GM23338 (cell line): ENCODE results near the gene RPL32. TPM values are rescaled to one million over a fixed set of nuclear protein-coding genes. Genes with fewer than 3 reads are reported as not detected.

Source experiments
- ATAC-seq: fragments of 200-7000 bp; cut with Tn5 transposase; 3 replicates; pipeline ENCODE4 v1.9.1; 2020
- DNase-seq: peaks from one replicate; pipeline ENCODE4 v3.0.0-alpha.2; 2015; ENCODE audit warnings: low spot score
- H2AFZ ChIP-seq: fragments of 200-600 bp; sonication (generic); 2 replicates; pipeline ENCODE4 v1.8.0; 2016; ENCODE audit warnings: antibody characterized with exemption, mild to moderate bottlenecking, moderate library complexity
- H3F3A ChIP-seq: fragments of 200-600 bp; sonication (generic); replicated peaks from 2 replicates; pipeline ENCODE4 v1.8.0; 2017; ENCODE audit warnings: antibody characterized with exemption, mixed run types, low read depth
- H3K27ac ChIP-seq: fragments of 200-600 bp; sonication (generic); 2 replicates; pipeline ENCODE4 v1.6.1; 2016; ENCODE audit warnings: low read depth
- H3K27me3 ChIP-seq: fragments of 200-600 bp; sonication (generic); 2 replicates; pipeline ENCODE4 v1.8.0; 2016; ENCODE audit warnings: mild to moderate bottlenecking, mixed run types, moderate library complexity; ENCODE audit not compliant: insufficient read depth
- H3K36me3 ChIP-seq: fragments of 200-600 bp; sonication (generic); 2 replicates; pipeline ENCODE4 v1.8.0; 2016; ENCODE audit warnings: mild to moderate bottlenecking; ENCODE audit not compliant: insufficient read depth
- H3K4me1 ChIP-seq: fragments of 200-600 bp; sonication (generic); 2 replicates; pipeline ENCODE4 v1.8.0; 2016; ENCODE audit warnings: mild to moderate bottlenecking, moderate library complexity; ENCODE audit not compliant: insufficient read depth
- H3K4me2 ChIP-seq: fragments of 200-600 bp; sonication (generic); 2 replicates; pipeline ENCODE4 v1.7.1; 2017; ENCODE audit warnings: mixed run types
- H3K4me3 ChIP-seq: fragments of 200-600 bp; sonication (generic); 2 replicates; pipeline ENCODE4 v1.6.1; 2016; ENCODE audit warnings: mixed run types
- H3K79me2 ChIP-seq: fragments of 200-600 bp; sonication (generic); replicated peaks from 2 replicates; pipeline ENCODE4 v1.8.0; 2017; ENCODE audit warnings: mild to moderate bottlenecking; ENCODE audit not compliant: insufficient read depth
- H3K9me2 ChIP-seq: fragments of 200-600 bp; sonication (generic); 2 replicates; pipeline ENCODE4 v1.8.0; 2017; ENCODE audit not compliant: insufficient read depth
- H4K20me1 ChIP-seq: fragments of 200-600 bp; sonication (generic); replicated peaks from 2 replicates; pipeline ENCODE4 v1.8.0; 2017; ENCODE audit warnings: mild to moderate bottlenecking; ENCODE audit not compliant: insufficient read depth
- H3K27ac Mint-ChIP-seq: 2 replicates; pipeline ENCODE4 v1.8.0; 2020; ENCODE audit warnings: inconsistent platforms, mild to moderate bottlenecking, moderate library complexity, mixed read lengths
- H3K27me3 Mint-ChIP-seq: 3 replicates; pipeline ENCODE4 v1.8.0; 2022; ENCODE audit warnings: low read depth, mild to moderate bottlenecking, moderate library complexity, mixed read lengths, inconsistent platforms; ENCODE audit not compliant: insufficient read depth, poor library complexity
- H3K36me3 Mint-ChIP-seq: 3 replicates; pipeline ENCODE4 v1.8.0; 2021; ENCODE audit warnings: low read depth, mild to moderate bottlenecking, inconsistent platforms, moderate library complexity, mixed read lengths
- H3K4me1 Mint-ChIP-seq: 3 replicates; pipeline ENCODE4 v1.8.0; 2020; ENCODE audit warnings: mild to moderate bottlenecking, inconsistent platforms, mixed read lengths
- H3K4me3 Mint-ChIP-seq: 3 replicates; pipeline ENCODE4 v1.8.0; 2021; ENCODE audit warnings: moderate library complexity, mild to moderate bottlenecking, inconsistent platforms, mixed read lengths
- H3K9me3 Mint-ChIP-seq: 3 replicates; pipeline ENCODE4 v1.8.0; 2020; ENCODE audit warnings: moderate library complexity, mild to moderate bottlenecking, inconsistent platforms, mixed read lengths
- CREB1 ChIP-seq: fragments of 250-450 bp; sonication (Bioruptor Pico); IDR thresholded peaks from 2 replicates; pipeline ENCODE4 v1.5.0; 2020; ENCODE audit warnings: low read depth, mild to moderate bottlenecking, moderate library complexity
- EZH2phosphoT487 ChIP-seq: fragments of 200-600 bp; sonication (generic); IDR thresholded peaks from one replicate; pipeline ENCODE4 v1.8.1; 2018; ENCODE audit warnings: antibody characterized with exemption; ENCODE audit not compliant: unreplicated experiment
- JUNB ChIP-seq: IDR thresholded peaks from one replicate; pipeline ENCODE4 v1.6.1; 2016; ENCODE audit warnings: antibody characterized with exemption; ENCODE audit not compliant: unreplicated experiment
- POLR2AphosphoS5 ChIP-seq: IDR thresholded peaks from 2 replicates; pipeline ENCODE4 v1.6.1; 2016; ENCODE audit warnings: antibody characterized with exemption, low read depth
- STAT1 ChIP-seq: IDR thresholded peaks from one replicate; pipeline ENCODE4 v1.6.1; 2016; ENCODE audit warnings: antibody characterized with exemption; ENCODE audit not compliant: unreplicated experiment
- ZNF114 ChIP-seq: fragments of 250-450 bp; sonication (Bioruptor Pico); IDR thresholded peaks from 2 replicates; pipeline ENCODE4 v1.5.0; 2020; ENCODE audit warnings: mild to moderate bottlenecking, moderate library complexity
- polyA plus RNA-seq: library from polyadenylated mRNA; unstranded; fragments of >200 nt; fragmentation: Nextera tagmentation; extraction: Ambion mirVana; gene quantifications from 2 replicates; pipeline ENCODE4 v1.2.1, GENCODE V29; 2016
- total RNA-seq: library from RNA; depleted of rRNA; stranded (reverse); fragments of >200 nt; shearing (Covaris generic); gene quantifications from 2 replicates; pipeline ENCODE4 v1.2.3, GENCODE V29; 2014
- TF ChIP-seq, protein P1 (sequence below): IDR thresholded peaks from 2 replicates; pipeline ENCODE4 v1.6.1; 2016; ENCODE audit warnings: antibody characterized with exemption
- TF ChIP-seq, protein P2 (sequence below): IDR thresholded peaks from one replicate; pipeline ENCODE4 v1.6.1; 2018; ENCODE audit warnings: antibody characterized with exemption; ENCODE audit not compliant: unreplicated experiment
- TF ChIP-seq, protein P3 (sequence below): fragments of 250-450 bp; sonication (Bioruptor Pico); IDR thresholded peaks from 2 replicates; pipeline ENCODE4 v1.5.0; 2020; ENCODE audit warnings: mild to moderate bottlenecking, moderate library complexity

RPL32 gene
- total and polyA plus RNA-seq, 2 experiments from 2014 or later: 561 to 2,550 TPM

DNA sequence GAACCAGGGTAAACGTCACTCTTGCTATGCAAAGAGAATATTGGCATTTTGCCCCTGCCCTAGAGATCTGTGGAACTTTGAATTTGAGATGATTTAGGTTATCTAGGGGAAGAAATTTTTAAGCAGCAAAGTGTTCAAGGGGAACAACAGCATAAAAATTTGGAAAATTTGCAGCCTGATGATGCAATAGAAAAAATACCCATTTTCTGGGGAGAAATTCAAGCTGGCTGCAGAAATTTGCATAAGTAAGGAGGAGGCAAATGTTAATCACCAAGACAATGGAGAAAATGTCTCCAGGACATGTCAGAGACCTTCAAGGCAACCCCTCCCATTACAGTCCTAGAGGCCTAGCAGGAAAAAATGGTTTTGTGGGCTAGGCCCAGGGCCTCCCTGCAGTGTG, 4.4 kb upstream of the RPL32 start (continued):
- TF ChIP-seq, protein P1, sequence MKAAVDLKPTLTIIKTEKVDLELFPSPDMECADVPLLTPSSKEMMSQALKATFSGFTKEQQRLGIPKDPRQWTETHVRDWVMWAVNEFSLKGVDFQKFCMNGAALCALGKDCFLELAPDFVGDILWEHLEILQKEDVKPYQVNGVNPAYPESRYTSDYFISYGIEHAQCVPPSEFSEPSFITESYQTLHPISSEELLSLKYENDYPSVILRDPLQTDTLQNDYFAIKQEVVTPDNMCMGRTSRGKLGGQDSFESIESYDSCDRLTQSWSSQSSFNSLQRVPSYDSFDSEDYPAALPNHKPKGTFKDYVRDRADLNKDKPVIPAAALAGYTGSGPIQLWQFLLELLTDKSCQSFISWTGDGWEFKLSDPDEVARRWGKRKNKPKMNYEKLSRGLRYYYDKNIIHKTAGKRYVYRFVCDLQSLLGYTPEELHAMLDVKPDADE: no peak
- TF ChIP-seq JUNB (no peak), CREB1 (CRISPR knock-in tag) (no peak), POLR2AphosphoS5 (no peak), ZNF114 (CRISPR knock-in tag) (no peak), EZH2phosphoT487 (no peak), STAT1 (no peak)
- TF ChIP-seq, protein P2, sequence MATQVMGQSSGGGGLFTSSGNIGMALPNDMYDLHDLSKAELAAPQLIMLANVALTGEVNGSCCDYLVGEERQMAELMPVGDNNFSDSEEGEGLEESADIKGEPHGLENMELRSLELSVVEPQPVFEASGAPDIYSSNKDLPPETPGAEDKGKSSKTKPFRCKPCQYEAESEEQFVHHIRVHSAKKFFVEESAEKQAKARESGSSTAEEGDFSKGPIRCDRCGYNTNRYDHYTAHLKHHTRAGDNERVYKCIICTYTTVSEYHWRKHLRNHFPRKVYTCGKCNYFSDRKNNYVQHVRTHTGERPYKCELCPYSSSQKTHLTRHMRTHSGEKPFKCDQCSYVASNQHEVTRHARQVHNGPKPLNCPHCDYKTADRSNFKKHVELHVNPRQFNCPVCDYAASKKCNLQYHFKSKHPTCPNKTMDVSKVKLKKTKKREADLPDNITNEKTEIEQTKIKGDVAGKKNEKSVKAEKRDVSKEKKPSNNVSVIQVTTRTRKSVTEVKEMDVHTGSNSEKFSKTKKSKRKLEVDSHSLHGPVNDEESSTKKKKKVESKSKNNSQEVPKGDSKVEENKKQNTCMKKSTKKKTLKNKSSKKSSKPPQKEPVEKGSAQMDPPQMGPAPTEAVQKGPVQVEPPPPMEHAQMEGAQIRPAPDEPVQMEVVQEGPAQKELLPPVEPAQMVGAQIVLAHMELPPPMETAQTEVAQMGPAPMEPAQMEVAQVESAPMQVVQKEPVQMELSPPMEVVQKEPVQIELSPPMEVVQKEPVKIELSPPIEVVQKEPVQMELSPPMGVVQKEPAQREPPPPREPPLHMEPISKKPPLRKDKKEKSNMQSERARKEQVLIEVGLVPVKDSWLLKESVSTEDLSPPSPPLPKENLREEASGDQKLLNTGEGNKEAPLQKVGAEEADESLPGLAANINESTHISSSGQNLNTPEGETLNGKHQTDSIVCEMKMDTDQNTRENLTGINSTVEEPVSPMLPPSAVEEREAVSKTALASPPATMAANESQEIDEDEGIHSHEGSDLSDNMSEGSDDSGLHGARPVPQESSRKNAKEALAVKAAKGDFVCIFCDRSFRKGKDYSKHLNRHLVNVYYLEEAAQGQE: no peak

DNA sequence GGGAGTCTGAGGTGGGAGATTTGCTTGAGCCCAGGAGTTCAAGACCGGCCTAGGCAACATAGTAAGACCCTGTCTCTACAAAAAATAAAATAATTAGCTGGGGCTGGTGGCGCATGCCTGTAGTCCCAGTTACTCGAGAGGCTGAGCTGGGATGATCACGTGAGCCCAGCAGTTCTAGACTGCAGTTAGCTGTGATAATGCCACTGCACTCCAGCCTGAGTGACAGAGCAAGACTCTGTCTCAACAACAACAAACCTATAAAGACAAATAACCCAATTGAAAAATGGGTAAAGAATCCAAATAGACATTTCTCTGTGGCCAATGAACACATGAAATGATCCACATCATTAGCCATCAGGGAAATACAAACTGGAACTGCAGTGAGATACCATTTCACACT, 1.1 kb upstream of the RPL32 start:
- H2AFZ ChIP-seq: peak overlapping the region; percentile 8; the same call in 1 of the 2 replicates

More for the DNA sequence above, 1.1 kb upstream of the RPL32 start:
- Histone ChIP-seq H3K4me3 (no peak overlapping the region), H3K4me2 (no peak overlapping the region), H3K36me3 (peaks cover 34% of the 10 kb centered on the region), H3F3A (peaks cover 34% of the 10 kb centered on the region), H3K79me2 (peaks cover 39% of the 10 kb centered on the region), H3K4me1 (peaks cover 28% of the 10 kb centered on the region), H4K20me1 (peaks cover 31% of the 10 kb centered on the region), H3K27me3 (no peaks in the 10 kb centered on the region), H3K9me2 (no peaks in the 10 kb centered on the region), H3K27ac (no peak overlapping the region)
- TF ChIP-seq, protein P3, sequence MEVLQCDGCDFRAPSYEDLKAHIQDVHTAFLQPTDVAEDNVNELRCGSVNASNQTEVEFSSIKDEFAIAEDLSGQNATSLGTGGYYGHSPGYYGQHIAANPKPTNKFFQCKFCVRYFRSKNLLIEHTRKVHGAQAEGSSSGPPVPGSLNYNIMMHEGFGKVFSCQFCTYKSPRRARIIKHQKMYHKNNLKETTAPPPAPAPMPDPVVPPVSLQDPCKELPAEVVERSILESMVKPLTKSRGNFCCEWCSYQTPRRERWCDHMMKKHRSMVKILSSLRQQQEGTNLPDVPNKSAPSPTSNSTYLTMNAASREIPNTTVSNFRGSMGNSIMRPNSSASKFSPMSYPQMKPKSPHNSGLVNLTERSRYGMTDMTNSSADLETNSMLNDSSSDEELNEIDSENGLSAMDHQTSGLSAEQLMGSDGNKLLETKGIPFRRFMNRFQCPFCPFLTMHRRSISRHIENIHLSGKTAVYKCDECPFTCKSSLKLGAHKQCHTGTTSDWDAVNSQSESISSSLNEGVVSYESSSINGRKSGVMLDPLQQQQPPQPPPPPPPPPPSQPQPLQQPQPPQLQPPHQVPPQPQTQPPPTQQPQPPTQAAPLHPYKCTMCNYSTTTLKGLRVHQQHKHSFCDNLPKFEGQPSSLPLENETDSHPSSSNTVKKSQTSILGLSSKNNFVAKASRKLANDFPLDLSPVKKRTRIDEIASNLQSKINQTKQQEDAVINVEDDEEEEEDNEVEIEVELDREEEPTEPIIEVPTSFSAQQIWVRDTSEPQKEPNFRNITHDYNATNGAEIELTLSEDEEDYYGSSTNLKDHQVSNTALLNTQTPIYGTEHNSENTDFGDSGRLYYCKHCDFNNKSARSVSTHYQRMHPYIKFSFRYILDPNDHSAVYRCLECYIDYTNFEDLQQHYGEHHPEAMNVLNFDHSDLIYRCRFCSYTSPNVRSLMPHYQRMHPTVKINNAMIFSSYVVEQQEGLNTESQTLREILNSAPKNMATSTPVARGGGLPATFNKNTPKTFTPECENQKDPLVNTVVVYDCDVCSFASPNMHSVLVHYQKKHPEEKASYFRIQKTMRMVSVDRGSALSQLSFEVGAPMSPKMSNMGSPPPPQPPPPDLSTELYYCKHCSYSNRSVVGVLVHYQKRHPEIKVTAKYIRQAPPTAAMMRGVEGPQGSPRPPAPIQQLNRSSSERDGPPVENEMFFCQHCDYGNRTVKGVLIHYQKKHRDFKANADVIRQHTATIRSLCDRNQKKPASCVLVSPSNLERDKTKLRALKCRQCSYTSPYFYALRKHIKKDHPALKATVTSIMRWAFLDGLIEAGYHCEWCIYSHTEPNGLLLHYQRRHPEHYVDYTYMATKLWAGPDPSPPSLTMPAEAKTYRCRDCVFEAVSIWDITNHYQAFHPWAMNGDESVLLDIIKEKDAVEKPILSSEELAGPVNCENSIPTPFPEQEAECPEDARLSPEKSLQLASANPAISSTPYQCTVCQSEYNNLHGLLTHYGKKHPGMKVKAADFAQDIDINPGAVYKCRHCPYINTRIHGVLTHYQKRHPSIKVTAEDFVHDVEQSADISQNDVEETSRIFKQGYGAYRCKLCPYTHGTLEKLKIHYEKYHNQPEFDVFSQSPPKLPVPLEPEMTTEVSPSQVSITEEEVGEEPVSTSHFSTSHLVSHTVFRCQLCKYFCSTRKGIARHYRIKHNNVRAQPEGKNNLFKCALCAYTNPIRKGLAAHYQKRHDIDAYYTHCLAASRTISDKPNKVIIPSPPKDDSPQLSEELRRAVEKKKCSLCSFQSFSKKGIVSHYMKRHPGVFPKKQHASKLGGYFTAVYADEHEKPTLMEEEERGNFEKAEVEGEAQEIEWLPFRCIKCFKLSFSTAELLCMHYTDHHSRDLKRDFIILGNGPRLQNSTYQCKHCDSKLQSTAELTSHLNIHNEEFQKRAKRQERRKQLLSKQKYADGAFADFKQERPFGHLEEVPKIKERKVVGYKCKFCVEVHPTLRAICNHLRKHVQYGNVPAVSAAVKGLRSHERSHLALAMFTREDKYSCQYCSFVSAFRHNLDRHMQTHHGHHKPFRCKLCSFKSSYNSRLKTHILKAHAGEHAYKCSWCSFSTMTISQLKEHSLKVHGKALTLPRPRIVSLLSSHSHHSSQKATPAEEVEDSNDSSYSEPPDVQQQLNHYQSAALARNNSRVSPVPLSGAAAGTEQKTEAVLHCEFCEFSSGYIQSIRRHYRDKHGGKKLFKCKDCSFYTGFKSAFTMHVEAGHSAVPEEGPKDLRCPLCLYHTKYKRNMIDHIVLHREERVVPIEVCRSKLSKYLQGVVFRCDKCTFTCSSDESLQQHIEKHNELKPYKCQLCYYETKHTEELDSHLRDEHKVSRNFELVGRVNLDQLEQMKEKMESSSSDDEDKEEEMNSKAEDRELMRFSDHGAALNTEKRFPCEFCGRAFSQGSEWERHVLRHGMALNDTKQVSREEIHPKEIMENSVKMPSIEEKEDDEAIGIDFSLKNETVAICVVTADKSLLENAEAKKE: no peak
- peaks cover 24% of the 10 kb centered on the region for H3K9me3 Mint-ChIP-seq
- peaks cover 21% of the 10 kb centered on the region for H3K27me3 Mint-ChIP-seq
- H3K4me3 Mint-ChIP-seq: no peak overlapping the region
- H3K4me1 Mint-ChIP-seq: peaks cover 38% of the 10 kb centered on the region
- H3K27ac Mint-ChIP-seq: no peak overlapping the region
- ATAC-seq (no peak), DNase-seq (no peak)
- peaks cover 56% of the 10 kb centered on the region for H3K36me3 Mint-ChIP-seq
